Lung microvascular endothelial cell (primary cell): ENCODE results near the gene SAMHD1. TPM values are rescaled to one million over a fixed set of nuclear protein-coding genes. Genes with fewer than 3 reads are reported as not detected.
"Not testable (repeated sequence)": the region's sequence is repeated elsewhere in the genome, so short reads cannot be mapped to it uniquely, and the experiment has no call there.

Experiments
- DNase-seq, 2 donors: peaks; one replicate each; pipeline versions ENCODE4 v3.0.0 to v3.0.0-alpha.2; 2010; ENCODE audit warnings: low read depth in 2 of 2
- total RNA-seq: library from RNA; depleted of rRNA; stranded (reverse); fragments of >200 nt; gene quantifications from 2 replicates; pipeline ENCODE4 v1.2.1, GENCODE V29; 2014

The SAMHD1 gene
- total RNA-seq, 1 donor from 2014 or later = 8.9 TPM

GRCh38 chr20:36916199-36916598, 35.3 kb downstream of the SAMHD1 start:
- no peak for DNase-seq

GRCh38 chr20:36908603-36909002, 42.9 kb downstream of the SAMHD1 start:
- DNase-seq = no peak

DNA sequence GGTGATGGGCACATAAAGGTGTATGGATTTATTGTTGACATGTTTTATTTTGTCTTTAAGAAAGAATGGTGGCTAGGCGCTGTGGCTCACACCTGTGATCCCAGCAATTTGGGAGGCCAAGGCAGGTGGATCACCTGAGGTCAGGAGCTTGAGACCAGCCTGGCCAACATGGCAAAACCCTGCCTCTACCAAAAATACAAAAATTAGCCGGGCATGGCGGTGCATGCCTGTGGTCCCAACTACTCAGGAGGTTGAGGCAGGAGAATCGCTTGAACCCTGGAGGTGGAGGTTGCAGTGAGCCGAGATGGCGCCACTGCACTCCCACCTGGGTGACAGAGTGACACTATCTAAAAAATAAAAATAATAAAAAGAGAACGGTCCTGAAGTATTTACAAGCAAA, 45.4 kb downstream of the SAMHD1 start:
- DNase-seq = not testable (repeated sequence)

DNA sequence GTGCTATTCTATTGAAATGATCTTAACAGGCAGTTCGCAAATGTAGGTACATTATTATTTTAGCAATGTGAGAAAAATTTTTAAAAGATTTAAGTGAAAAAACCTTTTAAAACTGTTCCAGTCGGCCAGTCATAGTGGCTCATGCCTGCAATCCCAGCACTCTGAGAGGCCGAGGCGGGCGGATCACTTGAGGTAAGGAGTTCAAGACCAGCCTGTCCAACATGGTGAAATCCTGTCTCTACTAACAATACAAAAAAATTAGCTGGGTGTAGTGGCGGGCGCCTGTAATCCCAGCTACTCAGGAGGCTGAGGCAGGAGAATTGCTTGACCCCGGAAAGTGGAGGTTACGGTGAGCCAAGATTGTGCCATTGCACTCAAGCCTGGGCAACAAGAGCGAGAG, 45.9 kb downstream of the SAMHD1 start:
- not testable (repeated sequence) for DNase-seq

GRCh38 chr20:36904690-36905089, 46.8 kb downstream of the SAMHD1 start:
- no peak for DNase-seq

DNA sequence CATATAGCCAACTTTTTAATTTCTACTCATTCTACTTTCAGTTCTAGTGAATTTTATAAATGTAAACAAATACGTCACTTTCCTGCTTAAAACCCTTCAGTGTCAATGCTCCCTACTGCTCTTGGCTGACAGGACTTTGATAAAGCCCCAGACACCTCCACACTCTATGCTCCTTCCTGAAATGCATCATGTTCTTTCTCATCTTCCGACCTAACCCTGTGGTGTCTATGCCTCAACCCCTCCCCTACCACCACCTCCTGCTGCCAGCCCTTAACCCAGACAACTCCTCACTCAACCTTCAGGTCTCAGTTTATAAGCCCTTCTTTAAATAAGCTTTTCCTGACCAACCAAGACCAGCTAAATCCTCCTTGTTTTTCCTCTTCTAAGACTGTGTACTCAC, 56.5 kb downstream of the SAMHD1 start:
- DNase-seq = no peak

GRCh38 chr20:36893801-36894200, 57.7 kb downstream of the SAMHD1 start:
- no peak for DNase-seq

DNA sequence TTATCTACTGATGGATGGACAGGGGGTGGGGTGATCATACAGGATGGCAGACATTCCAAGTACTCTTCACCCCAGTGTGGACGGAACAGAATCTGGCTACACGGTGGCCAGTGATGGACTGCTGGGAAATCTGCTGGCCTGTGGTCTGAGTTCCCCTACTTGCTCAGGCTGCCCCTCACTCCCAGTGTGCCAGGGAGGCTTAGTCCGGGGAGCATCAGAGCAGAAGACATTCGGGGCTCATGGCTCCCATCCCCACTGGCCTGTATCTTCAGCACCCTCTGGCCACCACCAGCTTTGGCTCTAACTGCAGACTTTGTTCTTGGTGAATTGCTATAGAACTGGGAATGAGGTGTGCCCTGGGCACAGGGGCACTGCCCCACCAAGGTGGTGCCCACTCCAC, 60.3 kb downstream of the SAMHD1 start:
- DNase-seq = no peak

- no peak for DNase-seq
These were observed 60.9 kb downstream of the SAMHD1 start for GRCh38 chr20:36890586-36890985.

DNA sequence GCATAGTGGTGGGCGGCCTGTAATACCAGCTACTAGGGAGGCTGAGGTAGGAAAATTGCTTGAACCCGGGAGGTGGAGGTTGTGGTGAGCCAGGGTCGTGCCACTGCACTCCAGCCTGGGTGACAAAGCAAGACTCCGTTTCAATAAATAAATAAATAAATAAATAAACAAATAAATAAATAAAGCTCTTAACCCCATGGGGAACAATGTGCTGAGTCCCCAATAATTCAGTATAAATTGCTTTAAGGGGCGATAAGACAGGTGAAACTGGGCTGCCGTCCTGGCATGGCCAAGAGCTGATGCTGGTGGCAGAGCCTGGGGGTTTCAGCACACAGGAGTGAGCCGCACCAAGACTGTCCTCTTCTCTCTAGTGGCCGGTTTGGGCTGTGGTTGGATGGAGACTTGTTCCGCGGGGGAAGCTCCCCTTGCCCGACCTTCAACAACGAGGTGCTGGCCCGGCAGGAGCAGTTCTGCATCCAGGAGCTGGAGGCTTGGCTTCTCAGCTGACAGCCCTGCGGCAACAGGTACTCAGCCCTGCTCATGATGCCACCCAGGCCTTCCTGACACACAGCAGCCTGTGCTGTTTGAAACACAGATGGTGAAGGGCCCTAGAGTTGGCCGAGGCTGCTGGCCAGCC, 62.5 kb downstream of the SAMHD1 start:
- no peak for DNase-seq

DNA sequence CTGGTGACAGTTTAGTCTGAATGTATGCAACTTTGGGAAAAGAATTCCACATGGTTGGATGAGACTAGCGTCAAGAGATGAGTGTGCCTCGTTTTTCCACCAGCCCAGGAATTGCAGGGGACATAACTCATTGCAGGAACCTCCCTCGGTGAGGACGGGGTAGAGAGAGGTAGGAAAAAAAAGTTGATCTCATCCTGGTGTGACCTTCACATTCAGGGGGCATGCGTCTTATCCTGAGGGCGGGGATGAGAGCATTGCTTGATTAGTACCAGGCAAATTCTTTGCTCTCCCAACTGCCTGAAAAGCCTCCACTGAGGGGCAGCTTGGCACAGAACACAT, 63.8 kb downstream of the SAMHD1 start:
- DNase-seq = no peak

DNA sequence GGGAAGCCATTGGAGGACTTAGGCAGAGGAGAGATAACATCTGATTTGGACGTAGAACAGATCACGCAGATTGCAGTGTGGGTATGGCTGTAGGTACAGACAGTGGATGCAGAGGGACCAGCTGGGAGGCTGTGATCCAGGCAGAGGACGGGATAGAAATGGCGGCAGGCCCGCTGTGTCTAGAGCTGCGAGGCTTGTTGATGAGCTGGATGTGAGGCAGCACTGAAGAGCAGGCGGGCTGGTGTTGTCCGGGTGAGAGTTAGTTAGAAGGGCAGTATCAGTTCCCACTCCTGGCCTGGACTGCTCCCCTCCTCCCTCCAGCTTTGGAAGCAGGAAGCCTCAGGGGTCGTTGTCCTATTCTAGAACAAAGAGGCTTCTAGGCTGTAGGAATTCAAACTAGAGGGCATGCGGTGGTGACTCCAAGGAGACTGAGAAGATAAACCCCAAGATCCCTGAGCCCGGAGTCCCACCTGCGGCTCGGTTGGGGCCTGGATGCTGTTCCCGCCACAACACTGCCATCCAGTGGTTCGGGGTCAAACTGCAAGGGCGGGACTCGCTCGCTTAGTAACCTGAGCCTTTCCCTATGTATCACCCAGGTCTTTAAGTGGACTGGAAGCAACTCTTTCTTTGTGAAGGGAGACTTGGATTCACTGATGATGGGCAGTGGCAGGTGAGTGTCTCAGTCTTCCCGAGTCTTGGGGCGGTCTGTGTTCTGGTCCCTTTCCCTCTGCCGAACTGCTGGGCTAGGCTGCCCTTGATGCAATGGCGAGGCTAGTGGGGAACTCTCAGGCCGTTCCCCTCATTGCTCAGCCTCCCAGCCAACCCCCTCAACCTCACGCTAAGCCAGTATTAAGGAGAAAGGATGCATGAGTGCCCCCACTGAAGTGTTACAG, 64.4 kb downstream of the SAMHD1 start:
- DNase-seq = peak; percentile 70 to 76

GRCh38 chr20:36885356-36885755, 66.2 kb downstream of the SAMHD1 start:
- DNase-seq = peak in 1 of 2 donors; percentile 24

DNA sequence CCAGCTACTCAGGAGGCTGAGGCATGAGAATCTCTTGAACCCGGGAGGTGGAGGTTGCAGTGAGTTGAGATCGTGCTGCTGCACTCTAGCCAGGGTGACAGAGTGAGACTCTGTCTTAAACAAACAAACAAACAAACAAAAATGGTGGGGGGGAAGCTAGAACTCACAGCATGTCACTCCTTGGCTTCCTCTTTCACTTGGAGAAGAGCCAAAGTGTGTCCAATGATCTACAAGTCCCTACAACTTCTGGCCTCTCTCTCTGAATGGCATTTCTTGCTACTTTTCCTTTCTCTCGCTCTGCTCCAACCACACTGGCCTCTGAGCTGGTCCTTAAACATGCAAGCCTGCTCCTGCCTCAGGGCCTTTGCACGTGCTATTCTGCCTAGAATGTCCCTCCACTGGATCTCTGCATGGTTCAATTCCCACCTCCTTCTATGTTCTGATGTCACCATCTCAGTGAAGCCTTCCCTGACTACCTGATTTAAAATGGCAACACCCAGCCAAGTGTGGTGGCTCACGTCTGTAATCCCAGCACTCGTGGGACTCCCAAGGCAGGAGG, 67.5 kb downstream of the SAMHD1 start:
- DNase-seq = no peak

GRCh38 chr20:36881888-36882287, 69.6 kb downstream of the SAMHD1 start:
- no peak for DNase-seq

DNA sequence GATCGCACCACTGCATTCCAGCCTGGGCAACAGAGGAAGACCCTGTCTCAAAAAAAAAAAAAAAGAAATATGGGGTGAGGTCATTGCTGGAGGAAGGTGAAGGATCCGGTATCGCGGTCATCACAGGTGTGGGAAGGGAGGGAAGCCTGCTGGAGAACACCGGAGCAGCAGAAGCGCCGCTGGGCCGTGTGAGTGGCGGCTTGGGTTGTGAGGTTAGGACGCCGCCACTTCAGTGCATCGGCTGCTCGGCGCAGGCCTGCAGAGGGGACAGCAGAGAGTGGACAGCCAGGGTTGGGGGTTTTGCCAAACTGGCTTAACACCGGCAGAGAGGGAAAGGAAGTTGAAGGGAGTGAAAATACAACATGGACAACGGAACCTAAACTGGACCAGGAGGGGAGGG, 70.2 kb downstream of the SAMHD1 start:
- DNase-seq = no peak

DNA sequence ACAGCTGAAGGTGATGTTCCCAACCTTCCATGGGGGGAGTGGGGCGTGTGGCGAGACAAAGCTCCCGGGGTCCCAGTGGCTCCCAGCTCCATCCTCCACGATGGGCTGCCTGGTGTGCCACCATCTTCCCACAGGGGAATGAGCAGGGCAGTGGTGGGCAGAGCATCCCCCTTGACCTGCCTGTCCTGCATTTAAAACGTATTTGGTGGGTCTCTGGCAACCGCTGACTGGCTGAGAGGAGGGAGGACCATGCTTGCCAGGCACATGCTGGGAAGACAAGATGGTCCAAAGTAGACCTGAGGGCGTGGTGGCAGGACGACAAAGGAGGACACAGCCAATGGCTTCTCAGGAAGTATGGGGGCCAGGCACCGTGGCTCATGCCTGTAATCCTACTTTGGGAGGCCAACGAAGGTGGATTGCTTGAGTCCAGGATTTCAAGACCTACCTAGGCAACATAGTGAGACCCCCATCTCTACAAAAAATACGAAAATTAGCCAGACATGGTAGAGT, 70.7 kb downstream of the SAMHD1 start:
- no peak for DNase-seq

DNA sequence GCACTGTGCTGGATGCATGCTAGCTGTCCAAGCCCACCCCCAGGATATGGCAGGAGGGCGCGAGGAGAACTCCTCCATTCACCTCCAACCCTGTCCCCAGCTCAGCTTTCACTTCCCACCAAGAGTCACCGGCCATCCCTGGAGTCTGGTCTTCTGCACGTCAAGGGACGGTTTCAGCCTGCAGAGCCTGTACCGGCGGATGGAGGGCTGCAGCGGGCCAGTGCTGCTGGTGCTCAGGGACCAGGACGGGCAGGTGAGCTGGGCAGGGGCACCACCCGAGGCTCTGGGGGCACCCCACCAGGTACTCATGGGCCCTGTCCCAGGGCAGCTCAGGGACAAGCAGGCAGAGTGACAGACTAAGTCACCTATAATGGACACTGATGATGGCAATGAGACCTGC, 72.6 kb downstream of the SAMHD1 start:
- DNase-seq = no peak

GRCh38 chr20:36876473-36876833, 75.1 kb downstream of the SAMHD1 start:
- no peak for DNase-seq

DNA sequence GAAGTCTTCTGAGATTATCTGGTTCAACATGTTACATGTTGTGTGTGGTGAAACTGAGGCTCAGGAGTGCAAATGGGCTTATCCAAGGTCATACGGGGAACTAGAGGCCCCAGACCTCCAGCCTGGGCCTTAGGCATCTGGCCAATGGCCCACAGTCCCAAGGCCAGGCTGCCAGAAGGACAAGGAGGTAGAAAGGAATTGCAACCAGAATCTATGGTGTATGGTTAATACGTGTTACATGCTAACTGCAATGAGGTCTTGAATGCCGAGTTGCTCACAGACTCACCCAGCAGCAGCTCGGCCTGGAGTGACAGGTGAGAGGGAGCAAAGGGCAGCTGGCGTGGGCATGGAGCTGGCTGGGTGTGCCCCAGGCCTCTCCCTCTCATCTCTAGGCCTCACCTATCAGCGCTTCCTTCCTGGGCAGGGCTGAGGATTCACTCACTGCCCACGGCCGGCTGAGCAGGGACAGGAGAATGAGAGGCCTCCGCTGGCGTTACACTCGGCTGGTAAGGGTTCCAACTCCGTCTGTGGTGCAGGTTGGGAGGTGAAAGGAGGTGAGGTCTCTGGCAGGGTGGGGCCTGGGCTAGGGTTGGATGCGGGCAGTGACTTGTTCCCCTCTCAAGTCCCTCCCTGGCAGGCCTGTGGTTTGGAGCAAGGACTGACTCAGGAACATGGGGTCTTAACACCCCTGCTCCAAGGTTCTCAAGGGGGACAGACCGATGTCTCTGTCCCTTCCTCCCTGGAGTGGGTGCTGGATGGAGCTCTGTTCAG, 75.6 kb downstream of the SAMHD1 start, which contains the start of gene TLDC2:
Gene TLDC2 (plus strand): TSS at position 437 of the 771 bp plus-strand sequence. CDS start 37 bp downstream, at position 474.
- DNase-seq = no peak

DNA sequence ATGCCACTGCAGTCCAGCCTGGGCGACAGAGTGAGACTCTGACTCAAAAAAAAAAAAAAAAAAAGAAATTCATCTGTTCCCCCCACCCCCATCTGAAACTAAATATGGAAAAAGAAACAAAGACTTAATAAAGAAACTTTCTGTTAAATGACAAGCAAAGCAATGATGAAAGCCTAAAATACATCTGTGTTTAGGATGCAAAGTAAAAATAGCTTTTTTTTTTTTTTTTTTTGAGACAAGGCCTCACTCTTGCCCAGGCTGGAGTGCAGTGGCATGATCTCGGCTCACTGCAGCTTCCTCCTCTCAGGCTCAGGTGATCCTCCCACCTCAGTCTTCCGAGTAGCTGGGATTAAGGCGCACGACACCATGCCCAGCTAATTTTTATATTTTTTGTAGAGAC, 76.4 kb downstream of the SAMHD1 start:
- DNase-seq = not testable (repeated sequence)
